ENCODE results near the gene SKI.

Gene SKI

GRCh38 chr1:2193514-2194281 lies 34.4 kb upstream of the SKI start:
- FAIRE-seq, result no peak
- DNase-seq (ENCODE audit: extremely low spot score, insufficient read length, low read depth), result no peak

- FAIRE-seq, result no peak
- peak; percentile 82 for DNase-seq (ENCODE audit: extremely low spot score, insufficient read length, low read depth)
Measured at GRCh38 chr1:2194319-2194897, 33.7 kb upstream of the SKI start, which contains the start of gene FAAP20. Gene FAAP20, minus strand, starts transcription at chr1:2194772. Its CDS starts 23 bp downstream, at chr1:2194749.

GRCh38 chr1:2194898-2195673 lies 33.0 kb upstream of the SKI start:
- DNase-seq (ENCODE audit: extremely low spot score, insufficient read length, low read depth) (peak; percentile 79), FAIRE-seq (peak; percentile 80)

- no peak for DNase-seq (ENCODE audit: extremely low spot score, insufficient read length, low read depth)
- no peak for FAIRE-seq
Measured at GRCh38 chr1:2195785-2196184, 32.3 kb upstream of the SKI start.

GRCh38 chr1:2196901-2197638 lies 31.0 kb upstream of the SKI start:
- DNase-seq (ENCODE audit: extremely low spot score, insufficient read length, low read depth) (no peak), FAIRE-seq (no peak)

GRCh38 chr1:2197707-2198165 lies 30.4 kb upstream of the SKI start:
- FAIRE-seq (no peak), DNase-seq (ENCODE audit: extremely low spot score, insufficient read length, low read depth) (no peak)

GRCh38 chr1:2198571-2198970 lies 29.5 kb upstream of the SKI start:
- no peak for FAIRE-seq
- DNase-seq (ENCODE audit: extremely low spot score, insufficient read length, low read depth), result no peak

- peak; percentile 51 for DNase-seq (ENCODE audit: extremely low spot score, insufficient read length, low read depth)
Measured at GRCh38 chr1:2199042-2199810, 28.9 kb upstream of the SKI start.

GRCh38 chr1:2200308-2200943 lies 27.7 kb upstream of the SKI start:
- DNase-seq (ENCODE audit: extremely low spot score, insufficient read length, low read depth) (no peak), FAIRE-seq (no peak)

More at GRCh38 chr1:2199042-2199810, 28.9 kb upstream of the SKI start:
- FAIRE-seq, result peak; percentile 86

- no peak for FAIRE-seq
Measured at GRCh38 chr1:2201062-2201461, 27.1 kb upstream of the SKI start.

GRCh38 chr1:2202008-2202575 lies 26.0 kb upstream of the SKI start:
- DNase-seq (ENCODE audit: extremely low spot score, insufficient read length, low read depth), result no peak
- FAIRE-seq, result no peak

More at GRCh38 chr1:2201062-2201461, 27.1 kb upstream of the SKI start:
- DNase-seq (ENCODE audit: extremely low spot score, insufficient read length, low read depth), result no peak

GRCh38 chr1:2202843-2203601 lies 25.1 kb upstream of the SKI start:
- DNase-seq (ENCODE audit: extremely low spot score, insufficient read length, low read depth) (no peak), FAIRE-seq (no peak)

GRCh38 chr1:2203671-2204414 lies 24.3 kb upstream of the SKI start:
- no peak for FAIRE-seq
- DNase-seq (ENCODE audit: extremely low spot score, insufficient read length, low read depth), result no peak

GRCh38 chr1:2204415-2205190 lies 23.5 kb upstream of the SKI start:
- FAIRE-seq (no peak), DNase-seq (ENCODE audit: extremely low spot score, insufficient read length, low read depth) (no peak)

GRCh38 chr1:2205191-2205952 lies 22.7 kb upstream of the SKI start:
- FAIRE-seq (peak; percentile 66), DNase-seq (ENCODE audit: extremely low spot score, insufficient read length, low read depth) (peak; percentile 96)
